Astrocyte (in vitro differentiated cells and primary cell): ENCODE measurements around the gene FAM83D. TPM values are rescaled to one million over a fixed set of nuclear protein-coding genes. Genes with fewer than 3 reads are reported as not detected.
A peak's percentile ranks its signal among the peaks of the same experiment; 100 is the strongest.
"Not testable (repeated sequence)": the region's sequence is repeated elsewhere in the genome, so short reads cannot be mapped to it uniquely, and the experiment has no call there.

Source experiments
- DNase-seq: peaks from one replicate; pipeline ENCODE4 v3.0.0-alpha.2; 2010; ENCODE audit warnings: low read depth
- FAIRE-seq: peaks from 2 replicates; lab custom pipeline; 2011; peaks lifted over from hg19 to GRCh38; lab: Jason Lieb, UNC
- H2AFZ ChIP-seq: 2 replicates; pipeline ENCODE4 v1.6.0; 2012; ENCODE audit warnings: low read depth, low read length, inconsistent platforms
- H3K27ac ChIP-seq: 2 replicates; pipeline ENCODE4 v1.5.1; 2011; ENCODE audit warnings: low read depth, low read length, inconsistent platforms
- H3K27me3 ChIP-seq: 2 replicates; pipeline ENCODE4 v1.6.0; 2011; ENCODE audit warnings: low read length, inconsistent platforms; ENCODE audit not compliant: insufficient read depth
- H3K36me3 ChIP-seq: 2 replicates; pipeline ENCODE4 v1.5.1; 2011; ENCODE audit warnings: low read length, inconsistent platforms; ENCODE audit not compliant: insufficient read depth
- H3K4me1 ChIP-seq: 2 replicates; pipeline ENCODE4 v1.5.1; 2011; ENCODE audit warnings: low read length, inconsistent platforms; ENCODE audit not compliant: insufficient read depth
- H3K4me2 ChIP-seq: 2 replicates; pipeline ENCODE4 v1.6.0; 2012; ENCODE audit warnings: low read length, inconsistent platforms
- H3K4me3 ChIP-seq: 2 replicates; pipeline ENCODE4 v1.5.1; 2011; ENCODE audit warnings: low read depth, mild to moderate bottlenecking, low read length, inconsistent platforms; ENCODE audit not compliant: insufficient read depth
- H3K79me2 ChIP-seq: 2 replicates; pipeline ENCODE4 v1.6.0; 2012; ENCODE audit warnings: mild to moderate bottlenecking, low read length, inconsistent platforms; ENCODE audit not compliant: insufficient read depth
- H3K9ac ChIP-seq: 2 replicates; pipeline ENCODE4 v1.6.0; 2012; ENCODE audit warnings: mild to moderate bottlenecking, low read length, inconsistent platforms
- H3K9me3 ChIP-seq: 2 replicates; pipeline ENCODE4 v1.5.1; 2012; ENCODE audit warnings: low read depth, mild to moderate bottlenecking, low read length, inconsistent platforms; ENCODE audit not compliant: insufficient read depth
- H4K20me1 ChIP-seq: 2 replicates; pipeline ENCODE4 v1.6.0; 2012; ENCODE audit warnings: low read length, inconsistent platforms; ENCODE audit not compliant: insufficient read depth
- H3K27ac Mint-ChIP-seq: one replicate; pipeline ENCODE4 v1.8.0; 2021; ENCODE audit warnings: mild to moderate bottlenecking, mixed read lengths; ENCODE audit not compliant: unreplicated experiment
- H3K27me3 Mint-ChIP-seq: one replicate; pipeline ENCODE4 v1.8.0; 2021; ENCODE audit warnings: low read depth, mixed read lengths; ENCODE audit not compliant: unreplicated experiment
- H3K36me3 Mint-ChIP-seq: one replicate; pipeline ENCODE4 v1.8.0; 2021; ENCODE audit warnings: low read depth, mixed read lengths; ENCODE audit not compliant: unreplicated experiment
- H3K4me1 Mint-ChIP-seq: one replicate; pipeline ENCODE4 v1.8.0; 2021; ENCODE audit warnings: low read depth, mixed read lengths; ENCODE audit not compliant: unreplicated experiment
- H3K4me3 Mint-ChIP-seq: one replicate; pipeline ENCODE4 v1.8.0; 2021; ENCODE audit warnings: mild to moderate bottlenecking, moderate library complexity, mixed read lengths; ENCODE audit not compliant: unreplicated experiment
- H3K9me3 Mint-ChIP-seq: one replicate; pipeline ENCODE4 v1.8.0; 2021; ENCODE audit warnings: mild to moderate bottlenecking, mixed read lengths; ENCODE audit not compliant: unreplicated experiment
- EZH2 ChIP-seq: IDR thresholded peaks from 2 replicates; pipeline ENCODE4 v1.6.1; 2012; ENCODE audit warnings: mild to moderate bottlenecking, low read length, inconsistent platforms; ENCODE audit not compliant: insufficient read depth
- total RNA-seq: library from RNA; stranded (reverse); gene quantifications from 2 replicates; pipeline ENCODE4 v1.2.1, GENCODE V29; 2021
- TF ChIP-seq, protein P1 (sequence below): IDR thresholded peaks from 2 replicates; pipeline ENCODE4 v1.5.1; 2011; ENCODE audit warnings: low read depth, mild to moderate bottlenecking, inconsistent platforms, low read length, moderate library complexity; ENCODE audit not compliant: insufficient read depth

The FAM83D gene
- total RNA-seq, 1 donor from 2014 or later: 3.3 TPM

- Histone ChIP-seq H3K4me3 (no peak overlapping the region), H3K79me2 (peaks cover 9% of the 10 kb centered on the region), H2AFZ (no peak overlapping the region), H3K4me1 (peaks cover 4% of the 10 kb centered on the region), H3K4me2 (no peak overlapping the region), H3K9ac (no peak overlapping the region), H3K36me3 (no peaks in the 10 kb centered on the region), H3K9me3 (no peaks in the 10 kb centered on the region), H3K27me3 (no peaks in the 10 kb centered on the region), H3K27ac (no peak overlapping the region), H4K20me1 (no peaks in the 10 kb centered on the region)
- Mint-ChIP-seq H3K4me3 (no peak overlapping the region), H3K27ac (no peak overlapping the region), H3K4me1 (peaks cover 3% of the 10 kb centered on the region), H3K27me3 (no peaks in the 10 kb centered on the region), H3K9me3 (no peaks in the 10 kb centered on the region), H3K36me3 (no peaks in the 10 kb centered on the region)
- FAIRE-seq (no peak), DNase-seq (no peak)
- TF ChIP-seq, protein P1, sequence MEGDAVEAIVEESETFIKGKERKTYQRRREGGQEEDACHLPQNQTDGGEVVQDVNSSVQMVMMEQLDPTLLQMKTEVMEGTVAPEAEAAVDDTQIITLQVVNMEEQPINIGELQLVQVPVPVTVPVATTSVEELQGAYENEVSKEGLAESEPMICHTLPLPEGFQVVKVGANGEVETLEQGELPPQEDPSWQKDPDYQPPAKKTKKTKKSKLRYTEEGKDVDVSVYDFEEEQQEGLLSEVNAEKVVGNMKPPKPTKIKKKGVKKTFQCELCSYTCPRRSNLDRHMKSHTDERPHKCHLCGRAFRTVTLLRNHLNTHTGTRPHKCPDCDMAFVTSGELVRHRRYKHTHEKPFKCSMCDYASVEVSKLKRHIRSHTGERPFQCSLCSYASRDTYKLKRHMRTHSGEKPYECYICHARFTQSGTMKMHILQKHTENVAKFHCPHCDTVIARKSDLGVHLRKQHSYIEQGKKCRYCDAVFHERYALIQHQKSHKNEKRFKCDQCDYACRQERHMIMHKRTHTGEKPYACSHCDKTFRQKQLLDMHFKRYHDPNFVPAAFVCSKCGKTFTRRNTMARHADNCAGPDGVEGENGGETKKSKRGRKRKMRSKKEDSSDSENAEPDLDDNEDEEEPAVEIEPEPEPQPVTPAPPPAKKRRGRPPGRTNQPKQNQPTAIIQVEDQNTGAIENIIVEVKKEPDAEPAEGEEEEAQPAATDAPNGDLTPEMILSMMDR: no peak
- TF ChIP-seq EZH2: no peak
Observed at GRCh38 chr20:38957915-38958485, 31.8 kb downstream of the FAM83D start.

- peaks cover 29% of the 10 kb centered on the region for H3K79me2 ChIP-seq
- H3K9ac ChIP-seq, H3K4me3 Mint-ChIP-seq, H3K27me3 ChIP-seq, H3K36me3 ChIP-seq, H3K9me3 ChIP-seq, H3K36me3 Mint-ChIP-seq, H3K27me3 Mint-ChIP-seq, H3K27ac Mint-ChIP-seq, H3K9me3 Mint-ChIP-seq, H3K4me1 Mint-ChIP-seq, H2AFZ ChIP-seq, DNase-seq, H4K20me1 ChIP-seq, H3K4me2 ChIP-seq, H3K27ac ChIP-seq, FAIRE-seq, H3K4me3 ChIP-seq, H3K4me1 ChIP-seq: not testable (repeated sequence)
Observed at GRCh38 chr20:38960187-38960687, 34.0 kb downstream of the FAM83D start.

GRCh38 chr20:38961530-38962043 lies 35.4 kb downstream of the FAM83D start:
- DNase-seq (no peak), FAIRE-seq (no peak)
- peak overlapping the region; percentile 98 for H3K9ac ChIP-seq
- H3K36me3 ChIP-seq: no peaks in the 10 kb centered on the region
- TF ChIP-seq, protein P1: no peak
- no peak for TF ChIP-seq EZH2
- Mint-ChIP-seq H3K9me3 (no peaks in the 10 kb centered on the region), H3K4me3 (peak overlapping the region; percentile 98), H3K4me1 (peaks cover 6% of the 10 kb centered on the region), H3K36me3 (no peaks in the 10 kb centered on the region), H3K27ac (peak overlapping the region; percentile 68), H3K27me3 (no peaks in the 10 kb centered on the region)
- peak overlapping the region; percentile 97 for H3K4me3 ChIP-seq
- peak overlapping the region; percentile 54 for H3K27ac ChIP-seq
- H3K9me3 ChIP-seq: no peaks in the 10 kb centered on the region
- H3K27me3 ChIP-seq: no peaks in the 10 kb centered on the region
- H4K20me1 ChIP-seq: no peaks in the 10 kb centered on the region
- H3K4me1 ChIP-seq: peaks cover 6% of the 10 kb centered on the region
- peak overlapping the region; percentile 94 for H3K4me2 ChIP-seq
- H3K79me2 ChIP-seq: peaks cover 36% of the 10 kb centered on the region
- peak overlapping the region; percentile 96 for H2AFZ ChIP-seq
